MCF 10A (cell line): ENCODE measurements around the gene ARHGAP24. TPM values are rescaled to one million over a fixed set of nuclear protein-coding genes. Genes with fewer than 3 reads are reported as not detected.

Experiments
- BruUV-seq: library from RNA; stranded (reverse); fragments of 400-500 nt; replicated peaks from 2 replicates; lab custom pipeline; 2021; lab: Mats Ljungman, UMichigan
- CTCF ChIA-PET: fragments of 300-600 bp; sonication (Branson Sonifier 250); formaldehyde crosslinking; extraction: SDS; loops from one replicate; lab custom pipeline; 2021; ENCODE audit warnings: antibody characterized with exemption, inconsistent platforms; lab: Yijun Ruan, JAX
- POLR2A ChIA-PET: fragments of 300-600, 350-650 bp; sonication (Branson Sonifier 250); formaldehyde crosslinking; extraction: SDS; loops from one replicate; lab custom pipeline; 2020; ENCODE audit warnings: antibody characterized with exemption, inconsistent platforms; lab: Yijun Ruan, JAX
- DNase-seq: peaks from one replicate; pipeline ENCODE4 v3.0.0-alpha.2; 2018; ENCODE audit not compliant: unreplicated experiment
- H3K27ac Mint-ChIP-seq: one replicate; pipeline ENCODE4 v1.8.0; 2022; ENCODE audit warnings: mild to moderate bottlenecking, low read depth, mixed read lengths; ENCODE audit not compliant: unreplicated experiment
- H3K27me3 Mint-ChIP-seq: one replicate; pipeline ENCODE4 v1.8.0; 2022; ENCODE audit warnings: mixed read lengths; ENCODE audit not compliant: insufficient read depth, unreplicated experiment
- H3K36me3 Mint-ChIP-seq: one replicate; pipeline ENCODE4 v1.8.0; 2022; ENCODE audit warnings: mild to moderate bottlenecking, moderate library complexity, mixed read lengths; ENCODE audit not compliant: insufficient read depth, unreplicated experiment
- H3K4me1 Mint-ChIP-seq: one replicate; pipeline ENCODE4 v1.8.0; 2022; ENCODE audit warnings: mixed read lengths; ENCODE audit not compliant: insufficient read depth, unreplicated experiment
- H3K4me3 Mint-ChIP-seq: one replicate; pipeline ENCODE4 v1.8.0; 2022; ENCODE audit warnings: mild to moderate bottlenecking, moderate library complexity, mixed read lengths; ENCODE audit not compliant: unreplicated experiment
- H3K9me3 Mint-ChIP-seq: one replicate; pipeline ENCODE4 v1.8.0; 2022; ENCODE audit warnings: mixed read lengths; ENCODE audit not compliant: unreplicated experiment
- intact Hi-C: fragments of 100-400 bp; cut with micrococcal nuclease; formaldehyde crosslinking; loops from 2 replicates; pipeline ENCODE4 v1.14.1; 2022
- total RNA-seq: library from RNA; stranded (reverse); gene quantifications from 2 replicates; pipeline ENCODE4 v1.2.3, GENCODE V29; 2022
- TF ChIP-seq, protein P1 (sequence below): fragments of 200-600 bp; IDR thresholded peaks from one replicate; pipeline ENCODE4 v1.8.0; 2022; ENCODE audit warnings: antibody characterized with exemption, mild to moderate bottlenecking; ENCODE audit not compliant: unreplicated experiment

The ARHGAP24 gene
- total RNA-seq, 1 experiment from 2014 or later, result 2.6 TPM

DNA sequence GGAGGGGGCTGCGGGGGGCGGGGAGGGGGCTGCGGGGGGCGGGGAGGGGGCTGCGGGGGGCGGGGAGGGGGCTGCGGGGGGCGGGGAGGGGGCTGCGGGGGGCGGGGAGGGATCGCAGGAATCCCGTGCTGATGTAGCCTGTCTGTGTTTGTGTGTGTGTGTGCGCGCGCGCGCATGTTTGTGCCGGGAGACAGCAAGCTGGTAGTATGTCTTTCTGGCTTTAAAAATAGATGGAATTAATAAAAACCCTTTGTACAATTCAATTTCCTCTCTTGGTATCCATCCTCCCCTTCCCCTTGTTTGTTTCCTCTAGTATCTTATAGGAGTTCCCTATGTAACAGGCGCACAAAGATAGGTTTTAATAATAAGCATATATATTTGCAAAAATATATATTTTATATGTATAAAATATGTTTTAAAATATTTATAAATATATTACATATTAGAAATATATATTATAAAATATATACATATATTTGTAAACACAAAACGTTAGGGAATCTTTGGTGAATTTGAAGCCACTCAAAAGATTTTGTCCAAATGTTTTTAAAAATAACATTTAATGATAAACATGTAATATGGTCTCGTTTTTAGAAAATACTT lies 782 bp downstream of the ARHGAP24 start:
- Mint-ChIP-seq H3K36me3 (no peaks in the 10 kb centered on the region), H3K4me3 (peak overlapping the region; percentile 88), H3K27ac (peak overlapping the region; percentile 81), H3K27me3 (no peaks in the 10 kb centered on the region), H3K9me3 (no peaks in the 10 kb centered on the region), H3K4me1 (peaks cover 18% of the 10 kb centered on the region)
- ChIA-PET CTCF (interaction anchor here (0.6 to 3.4 kb wide), 6 partner anchors 14 to 1830 kb away, joined by 3 to 15 read pairs (median 4); no protein-coding TSS in a partner anchor), POLR2A (interaction anchor here (0.6 to 3.6 kb wide), 11 partner anchors 14 to 326 kb away, joined by 3 to 37 read pairs (median 4); no protein-coding TSS in a partner anchor)
- BruUV-seq, result no TSS peak
- no peak for DNase-seq
- intact Hi-C loops, result loop anchor here (1.0 to 2.0 kb wide), 2 partner anchors 268 to 273 kb away; no protein-coding TSS in a partner anchor
- TF ChIP-seq, protein P1, sequence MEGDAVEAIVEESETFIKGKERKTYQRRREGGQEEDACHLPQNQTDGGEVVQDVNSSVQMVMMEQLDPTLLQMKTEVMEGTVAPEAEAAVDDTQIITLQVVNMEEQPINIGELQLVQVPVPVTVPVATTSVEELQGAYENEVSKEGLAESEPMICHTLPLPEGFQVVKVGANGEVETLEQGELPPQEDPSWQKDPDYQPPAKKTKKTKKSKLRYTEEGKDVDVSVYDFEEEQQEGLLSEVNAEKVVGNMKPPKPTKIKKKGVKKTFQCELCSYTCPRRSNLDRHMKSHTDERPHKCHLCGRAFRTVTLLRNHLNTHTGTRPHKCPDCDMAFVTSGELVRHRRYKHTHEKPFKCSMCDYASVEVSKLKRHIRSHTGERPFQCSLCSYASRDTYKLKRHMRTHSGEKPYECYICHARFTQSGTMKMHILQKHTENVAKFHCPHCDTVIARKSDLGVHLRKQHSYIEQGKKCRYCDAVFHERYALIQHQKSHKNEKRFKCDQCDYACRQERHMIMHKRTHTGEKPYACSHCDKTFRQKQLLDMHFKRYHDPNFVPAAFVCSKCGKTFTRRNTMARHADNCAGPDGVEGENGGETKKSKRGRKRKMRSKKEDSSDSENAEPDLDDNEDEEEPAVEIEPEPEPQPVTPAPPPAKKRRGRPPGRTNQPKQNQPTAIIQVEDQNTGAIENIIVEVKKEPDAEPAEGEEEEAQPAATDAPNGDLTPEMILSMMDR, result no peak

DNA sequence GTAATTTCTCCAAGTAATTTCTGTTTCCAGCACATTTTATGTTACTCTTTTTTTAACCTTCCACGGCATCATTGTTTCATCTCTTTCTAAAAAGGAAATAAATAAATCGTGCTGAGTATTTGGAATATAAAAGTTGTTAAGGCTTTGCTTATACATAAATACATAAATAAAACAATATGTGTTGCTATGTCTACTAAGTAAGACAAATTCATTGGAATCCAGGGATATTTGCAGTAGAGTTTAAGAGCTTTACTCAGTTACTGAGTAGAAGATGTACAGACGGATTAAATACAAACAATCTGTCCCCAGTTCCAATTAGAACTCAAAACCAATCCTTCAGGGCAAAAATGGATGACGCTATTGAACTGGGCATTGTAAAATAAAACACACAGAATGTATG lies 1.4 kb downstream of the ARHGAP24 start:
- no peaks in the 10 kb centered on the region for H3K27me3 Mint-ChIP-seq
- H3K4me1 Mint-ChIP-seq, result peaks cover 18% of the 10 kb centered on the region
- no peaks in the 10 kb centered on the region for H3K36me3 Mint-ChIP-seq
- ChIA-PET POLR2A (interaction anchor here (0.6 to 1.0 kb wide), 2 partner anchors 92 to 268 kb away, joined by 3 to 5 read pairs; no protein-coding TSS in a partner anchor), CTCF (interaction anchor here (3.4 kb wide), 1 partner anchor 21 kb away, joined by 15 read pairs; no protein-coding TSS in a partner anchor)
- DNase-seq, result no peak
- TF ChIP-seq, protein P1, result no peak
- H3K9me3 Mint-ChIP-seq, result no peaks in the 10 kb centered on the region
- H3K27ac Mint-ChIP-seq, result no peak overlapping the region
- no TSS peak for BruUV-seq
- intact Hi-C loops, result no loop called here
- peak overlapping the region; percentile 41 for H3K4me3 Mint-ChIP-seq

DNA sequence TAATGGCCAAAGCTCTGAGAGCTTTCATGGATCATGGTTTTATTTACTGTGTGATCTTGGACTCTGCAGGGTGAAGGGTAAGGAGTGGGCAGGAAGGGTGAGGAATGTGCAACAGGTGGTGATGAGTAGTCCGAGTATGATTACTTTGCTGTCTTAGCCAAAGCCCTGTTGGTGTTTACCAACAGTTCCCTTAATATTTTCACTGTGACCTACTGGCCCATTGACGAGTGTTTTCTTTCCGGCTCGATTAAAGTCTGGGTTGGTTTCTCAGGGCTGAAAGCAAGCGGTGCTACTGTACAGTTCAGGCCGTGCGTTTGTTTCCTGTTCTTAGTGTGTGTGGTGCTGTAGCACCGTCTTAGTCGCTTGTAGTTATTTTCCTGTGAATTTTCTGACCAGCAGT lies 2.6 kb downstream of the ARHGAP24 start:
- BruUV-seq, result no TSS peak
- H3K27ac Mint-ChIP-seq, result no peak overlapping the region
- TF ChIP-seq, protein P1, result no peak
- peaks cover 18% of the 10 kb centered on the region for H3K4me1 Mint-ChIP-seq
- ChIA-PET CTCF (interaction anchor here (0.8 kb wide), 1 partner anchor 66 kb away, joined by 3 read pairs; no protein-coding TSS in a partner anchor), POLR2A (interaction anchor here (0.9 to 1.7 kb wide), 2 partner anchors 11 to 19 kb away, joined by 3 to 5 read pairs; no protein-coding TSS in a partner anchor)
- DNase-seq, result no peak
- H3K36me3 Mint-ChIP-seq, result no peaks in the 10 kb centered on the region
- H3K27me3 Mint-ChIP-seq, result no peaks in the 10 kb centered on the region
- no peaks in the 10 kb centered on the region for H3K9me3 Mint-ChIP-seq
- H3K4me3 Mint-ChIP-seq, result peak overlapping the region; percentile 41
- intact Hi-C loops, result no loop called here

DNA sequence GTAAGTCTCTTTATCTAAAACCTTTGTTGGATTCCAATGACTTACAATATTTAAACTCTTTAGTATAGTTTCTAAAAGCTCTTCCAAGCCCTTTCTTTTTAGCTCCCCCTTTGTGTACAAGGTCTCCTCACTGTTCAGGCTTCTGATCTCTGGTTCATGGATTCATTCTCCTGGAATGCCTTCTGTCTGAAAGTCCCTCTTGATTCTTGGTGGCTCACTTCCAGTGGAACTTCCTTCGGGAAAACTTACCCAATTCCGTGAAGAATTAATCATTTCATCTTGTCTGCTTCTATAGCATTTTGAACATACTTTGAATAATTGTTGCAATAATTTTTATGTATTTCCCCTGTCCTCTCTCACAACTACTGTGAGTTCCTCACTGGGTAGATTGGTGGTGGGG lies 3.6 kb downstream of the ARHGAP24 start:
- TF ChIP-seq, protein P1, result no peak
- ChIA-PET CTCF (interaction anchor here (0.7 to 0.8 kb wide), 3 partner anchors 12 to 72 kb away, joined by 3 read pairs; no protein-coding TSS in a partner anchor), POLR2A (interaction anchor here (1.7 kb wide), 1 partner anchor 10 kb away, joined by 5 read pairs; no protein-coding TSS in a partner anchor)
- Mint-ChIP-seq H3K36me3 (no peaks in the 10 kb centered on the region), H3K4me3 (no peak overlapping the region), H3K9me3 (no peaks in the 10 kb centered on the region), H3K27ac (no peak overlapping the region), H3K4me1 (peaks cover 18% of the 10 kb centered on the region), H3K27me3 (no peaks in the 10 kb centered on the region)
- DNase-seq, result peak; percentile 51
- no TSS peak for BruUV-seq
- intact Hi-C loops, result no loop called here
